Stomach (tissue), 4 donors: Measurements from ENCODE around the gene FOXK2.

Experiments
- CTCF ChIP-seq, 7 experiments: fragments of 450-650 bp in 4 of 7; fragments of 200-600 bp in 3 of 7; sonication (generic) in 3 of 7; IDR thresholded peaks; one replicate each; pipeline ENCODE4 v1.5.1; 2016 to 2019; ENCODE audit warnings: antibody characterized with exemption in 7 of 7, control low read depth in 2 of 7, mild to moderate bottlenecking in 1 of 7
- POLR2A ChIP-seq, 4 donors: fragments of 450-650 bp; IDR thresholded peaks; one replicate each; pipeline ENCODE4 v1.6.1; 2016; ENCODE audit warnings: antibody characterized with exemption in 4 of 4, control low read depth in 2 of 4, mild to moderate bottlenecking in 1 of 4, moderate library complexity in 1 of 4
- POLR2AphosphoS5 ChIP-seq, 3 donors: sonication (generic); formaldehyde crosslinking; IDR thresholded peaks; one replicate each; pipeline ENCODE4 v1.6.1; 2016; ENCODE audit warnings: antibody characterized with exemption in 3 of 3

- TF ChIP-seq CTCF (IDR thresholded peaks at IDR 0.05): no peak
- no peak for TF ChIP-seq POLR2A (IDR thresholded peaks at IDR 0.05)
- TF ChIP-seq POLR2AphosphoS5 (IDR thresholded peaks at IDR 0.05): no peak
Measured at GRCh38 chr17:82582709-82583108, 63.2 kb downstream of the FOXK2 start.
